ENCODE data around the gene MBD2.

DNA sequence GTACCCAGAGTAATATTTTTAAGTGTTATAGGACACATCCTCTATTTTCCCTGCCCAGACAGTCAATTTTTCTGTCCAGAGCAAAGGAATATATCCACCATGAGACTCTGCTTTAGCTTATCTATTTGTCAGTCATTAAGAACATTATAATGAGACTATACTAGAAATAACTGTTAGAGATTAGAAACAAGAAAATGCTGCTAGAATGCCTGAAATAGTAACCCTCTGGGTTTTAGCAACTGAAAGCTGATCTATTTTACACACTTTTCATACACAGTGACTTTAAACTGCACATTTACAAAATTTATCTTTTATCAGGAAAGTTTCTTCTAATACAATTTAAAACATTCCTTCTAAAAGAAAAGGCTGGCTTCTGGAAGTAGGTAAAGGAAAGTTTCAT lies 39.6 kb downstream of the MBD2 start:
- TF ChIP-seq, protein P1, sequence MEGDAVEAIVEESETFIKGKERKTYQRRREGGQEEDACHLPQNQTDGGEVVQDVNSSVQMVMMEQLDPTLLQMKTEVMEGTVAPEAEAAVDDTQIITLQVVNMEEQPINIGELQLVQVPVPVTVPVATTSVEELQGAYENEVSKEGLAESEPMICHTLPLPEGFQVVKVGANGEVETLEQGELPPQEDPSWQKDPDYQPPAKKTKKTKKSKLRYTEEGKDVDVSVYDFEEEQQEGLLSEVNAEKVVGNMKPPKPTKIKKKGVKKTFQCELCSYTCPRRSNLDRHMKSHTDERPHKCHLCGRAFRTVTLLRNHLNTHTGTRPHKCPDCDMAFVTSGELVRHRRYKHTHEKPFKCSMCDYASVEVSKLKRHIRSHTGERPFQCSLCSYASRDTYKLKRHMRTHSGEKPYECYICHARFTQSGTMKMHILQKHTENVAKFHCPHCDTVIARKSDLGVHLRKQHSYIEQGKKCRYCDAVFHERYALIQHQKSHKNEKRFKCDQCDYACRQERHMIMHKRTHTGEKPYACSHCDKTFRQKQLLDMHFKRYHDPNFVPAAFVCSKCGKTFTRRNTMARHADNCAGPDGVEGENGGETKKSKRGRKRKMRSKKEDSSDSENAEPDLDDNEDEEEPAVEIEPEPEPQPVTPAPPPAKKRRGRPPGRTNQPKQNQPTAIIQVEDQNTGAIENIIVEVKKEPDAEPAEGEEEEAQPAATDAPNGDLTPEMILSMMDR (IDR thresholded peaks at IDR 0.05), result no peak
- TF ChIP-seq EZH2 (IDR thresholded peaks at IDR 0.05; ENCODE audit: borderline replicate concordance, insufficient read depth, low read depth, low read length, poor library complexity, severe bottlenecking), result no peak
